ENCODE measurements around the gene ACOXL.

DNA sequence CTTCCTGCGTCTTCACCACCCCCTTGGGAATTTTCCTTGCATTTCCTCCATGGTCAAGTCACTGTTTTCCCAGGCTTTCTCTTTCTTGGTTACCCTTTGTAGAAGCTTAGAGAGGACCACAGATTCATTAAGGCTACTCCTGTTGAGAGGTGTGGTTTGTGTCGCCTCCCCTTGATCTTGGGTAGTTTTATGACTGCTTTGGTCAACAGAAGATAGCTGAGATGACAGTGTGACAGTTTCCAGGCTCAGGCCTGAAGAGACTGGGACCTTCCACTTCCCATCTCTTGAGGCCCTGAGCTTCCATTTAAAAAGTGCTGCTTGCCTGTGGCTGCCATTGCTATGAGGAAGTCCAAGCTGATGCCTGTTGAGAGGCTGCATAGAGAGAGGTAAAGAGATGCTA lies 5.4 kb downstream of the ACOXL start:
- TF ChIP-seq, protein P1, sequence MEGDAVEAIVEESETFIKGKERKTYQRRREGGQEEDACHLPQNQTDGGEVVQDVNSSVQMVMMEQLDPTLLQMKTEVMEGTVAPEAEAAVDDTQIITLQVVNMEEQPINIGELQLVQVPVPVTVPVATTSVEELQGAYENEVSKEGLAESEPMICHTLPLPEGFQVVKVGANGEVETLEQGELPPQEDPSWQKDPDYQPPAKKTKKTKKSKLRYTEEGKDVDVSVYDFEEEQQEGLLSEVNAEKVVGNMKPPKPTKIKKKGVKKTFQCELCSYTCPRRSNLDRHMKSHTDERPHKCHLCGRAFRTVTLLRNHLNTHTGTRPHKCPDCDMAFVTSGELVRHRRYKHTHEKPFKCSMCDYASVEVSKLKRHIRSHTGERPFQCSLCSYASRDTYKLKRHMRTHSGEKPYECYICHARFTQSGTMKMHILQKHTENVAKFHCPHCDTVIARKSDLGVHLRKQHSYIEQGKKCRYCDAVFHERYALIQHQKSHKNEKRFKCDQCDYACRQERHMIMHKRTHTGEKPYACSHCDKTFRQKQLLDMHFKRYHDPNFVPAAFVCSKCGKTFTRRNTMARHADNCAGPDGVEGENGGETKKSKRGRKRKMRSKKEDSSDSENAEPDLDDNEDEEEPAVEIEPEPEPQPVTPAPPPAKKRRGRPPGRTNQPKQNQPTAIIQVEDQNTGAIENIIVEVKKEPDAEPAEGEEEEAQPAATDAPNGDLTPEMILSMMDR (IDR thresholded peaks at IDR 0.05), result no peak
- no peak for TF ChIP-seq POLR2A (IDR thresholded peaks at IDR 0.05)
